HG02884 (cell line): ENCODE measurements around the gene ANGEL2.

Experiments
- ATAC-seq: cut with Tn5 transposase; IDR thresholded peaks from one replicate; pipeline ENCODE4 v1.9.1; 2021; ENCODE audit warnings: mild to moderate bottlenecking, moderate library complexity; ENCODE audit not compliant: unreplicated experiment

ANGEL2 gene

DNA sequence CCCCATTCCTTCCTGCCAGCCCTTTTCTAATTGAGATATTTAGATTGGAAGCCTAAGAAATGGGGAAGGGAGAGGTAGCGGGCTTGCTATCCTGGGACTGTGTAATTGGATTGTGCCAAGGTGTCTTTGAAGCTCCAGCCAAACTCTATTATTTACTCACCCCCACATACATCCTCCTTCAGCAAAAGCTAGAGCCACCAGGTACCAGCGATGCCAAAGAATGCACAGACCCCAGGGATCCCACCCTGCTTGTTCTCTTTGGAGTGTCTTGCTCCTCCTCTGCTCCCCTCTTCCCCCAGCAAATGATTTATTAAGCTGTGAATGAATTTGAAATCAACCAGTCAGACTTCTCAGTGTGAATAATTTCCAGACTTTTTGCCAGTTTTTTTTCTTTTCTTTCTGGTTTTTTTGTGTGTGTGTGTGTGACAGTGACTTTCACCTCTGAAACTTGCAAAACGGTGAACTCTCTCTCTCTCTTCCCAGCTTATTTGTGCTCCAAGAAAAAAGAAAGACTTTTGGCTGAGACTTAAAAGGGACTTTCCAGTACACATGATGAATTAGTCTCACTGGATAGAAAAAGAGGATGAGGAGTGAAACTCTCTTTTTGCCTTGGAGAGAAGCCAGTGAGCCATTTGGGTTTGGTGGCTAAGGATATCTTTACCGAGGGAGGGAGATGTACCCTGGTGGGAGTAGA, 63.6 kb downstream of the ANGEL2 start:
- no peak for ATAC-seq

DNA sequence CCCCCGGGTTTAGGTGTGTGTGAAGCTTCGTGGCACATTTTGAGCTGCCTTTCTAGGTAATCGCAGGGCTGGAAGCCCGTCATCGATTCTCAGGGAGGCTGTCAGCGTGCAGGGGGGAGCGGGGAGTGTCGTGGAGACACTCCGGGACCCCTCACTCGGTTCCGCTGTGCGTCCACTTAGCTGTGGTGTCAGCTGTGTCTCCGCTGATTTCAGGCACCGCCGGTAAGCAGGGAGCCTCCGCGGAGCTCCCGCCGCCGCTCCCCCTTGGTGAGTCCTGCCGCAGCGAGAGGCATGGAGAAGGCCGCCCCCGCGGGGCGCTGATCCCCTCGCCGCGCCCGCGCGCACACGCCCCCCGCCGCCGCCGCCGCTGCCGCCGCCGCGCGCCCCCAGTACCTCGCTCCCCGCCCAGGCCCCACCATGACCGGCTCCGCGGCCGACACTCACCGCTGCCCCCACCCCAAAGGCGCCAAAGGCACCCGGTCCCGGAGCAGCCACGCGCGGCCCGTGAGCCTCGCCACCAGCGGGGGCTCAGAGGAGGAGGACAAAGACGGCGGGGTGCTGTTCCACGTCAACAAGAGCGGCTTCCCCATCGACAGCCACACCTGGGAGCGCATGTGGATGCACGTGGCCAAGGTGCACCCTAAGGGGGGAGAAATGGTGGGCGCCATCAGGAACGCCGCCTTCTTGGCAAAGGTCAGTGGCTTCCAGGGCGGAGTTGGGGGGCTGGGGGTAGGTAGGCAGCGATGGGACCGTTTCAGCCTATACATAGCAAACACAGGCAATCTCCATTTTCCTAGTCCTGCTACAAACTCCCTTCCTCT, 64.3 kb downstream of the ANGEL2 start:
- no peak for ATAC-seq

DNA sequence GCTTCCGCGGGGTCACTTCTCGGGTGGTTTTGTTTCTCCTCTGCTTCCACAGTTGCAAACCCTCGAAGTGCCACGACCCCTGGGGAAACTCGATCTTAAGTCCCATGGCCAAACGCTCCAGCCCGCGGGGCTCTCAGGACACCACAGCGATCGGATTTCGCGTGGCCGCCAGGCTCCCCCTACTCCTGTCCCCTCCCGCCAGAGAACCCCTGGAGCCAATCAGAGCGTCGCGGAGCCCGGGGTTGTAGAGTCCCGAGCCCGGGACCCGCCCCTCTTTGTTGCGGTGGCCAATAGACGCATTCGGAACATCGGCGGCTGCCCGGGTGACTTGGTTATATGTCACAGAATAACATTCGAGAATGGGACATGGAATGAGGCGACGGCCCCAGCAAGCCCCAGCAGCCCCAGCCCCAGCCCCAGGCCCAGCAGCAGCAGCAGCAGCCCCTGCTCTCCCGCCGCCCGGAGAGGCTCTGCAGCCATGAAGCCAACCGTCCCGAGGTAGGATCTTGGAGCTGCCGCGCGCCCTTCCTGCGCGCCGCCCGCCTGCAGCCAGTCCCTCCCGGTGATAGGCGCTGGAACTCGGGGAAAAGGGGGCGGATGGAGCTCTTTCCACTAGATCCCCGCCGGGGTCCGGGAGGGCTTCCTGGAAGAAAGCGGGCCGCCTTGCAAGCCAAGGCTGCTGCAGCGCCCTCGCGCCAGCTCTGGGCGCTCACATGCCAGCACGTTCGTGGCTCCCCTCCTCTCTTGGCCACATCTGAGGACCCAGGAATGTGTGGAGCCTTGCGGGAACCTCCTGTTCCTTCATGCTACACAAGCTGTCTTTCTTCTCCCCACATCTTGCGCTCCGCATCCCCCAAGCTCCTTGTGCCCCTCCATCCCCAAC, 65.2 kb downstream of the ANGEL2 start, which contains the start of gene VASH2:
Gene VASH2, plus strand, starts transcription at position 299 of the 883 bp plus-strand sequence. CDS start 1,002 bp downstream, outside the sequence.
- ATAC-seq, result peak; percentile 92

- no peak for ATAC-seq
Measured at GRCh38 chr1:212949771-212950170, 65.9 kb downstream of the ANGEL2 start.

GRCh38 chr1:212946872-212947271, 68.8 kb downstream of the ANGEL2 start:
- ATAC-seq, result no peak

DNA sequence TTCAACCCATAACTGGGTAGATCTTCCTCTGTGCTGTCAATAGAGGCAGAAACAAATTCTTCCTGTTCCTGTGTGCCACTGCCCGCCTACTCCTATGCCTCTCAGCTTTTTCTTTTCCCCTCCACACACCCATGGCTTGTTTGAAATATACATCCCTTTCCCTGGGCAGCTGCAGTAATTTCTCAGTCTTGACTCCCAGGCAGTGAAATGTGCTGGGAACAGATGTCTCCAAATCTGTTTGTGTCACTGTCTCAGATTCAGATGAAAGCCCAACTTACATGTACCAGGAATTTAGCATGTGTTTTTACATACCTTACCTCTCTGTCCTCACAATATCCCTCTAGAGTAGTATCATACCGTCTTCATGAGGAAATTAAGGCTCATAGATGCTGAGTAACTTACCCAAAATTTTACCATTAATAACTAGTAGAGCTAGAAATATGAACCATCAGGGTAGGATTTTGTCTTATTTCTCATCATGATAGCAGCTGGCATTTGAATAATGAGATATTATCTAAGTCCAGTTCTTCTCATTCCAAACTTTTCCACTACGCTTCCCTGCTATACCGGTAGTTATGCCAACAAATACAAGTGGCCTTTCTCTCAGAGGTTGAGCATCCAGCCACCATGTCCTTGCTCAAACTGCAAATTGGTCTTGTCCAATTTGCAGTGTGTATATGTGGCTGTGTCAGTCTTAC, 70.1 kb downstream of the ANGEL2 start:
- no peak for ATAC-seq

GRCh38 chr1:212945056-212945455, 70.6 kb downstream of the ANGEL2 start:
- no peak for ATAC-seq

- peak; percentile 56 for ATAC-seq
Measured at GRCh38 chr1:212944229-212944901, 71.3 kb downstream of the ANGEL2 start.

DNA sequence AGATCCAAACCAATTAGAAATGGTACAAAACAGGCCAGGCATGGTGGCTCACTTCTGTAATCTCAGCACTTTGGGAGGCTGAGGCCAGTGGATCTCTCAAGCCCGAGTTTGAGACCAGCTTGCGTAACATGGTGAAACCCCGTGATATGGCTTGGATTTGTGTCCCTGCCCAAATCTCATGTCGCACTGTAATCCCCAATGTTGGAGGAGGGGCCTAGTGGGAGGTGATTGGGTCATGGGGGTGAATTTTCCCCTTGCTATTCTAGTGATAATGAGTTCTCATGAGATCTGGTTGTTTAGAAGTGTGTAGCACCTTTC, 72.3 kb downstream of the ANGEL2 start:
- no peak for ATAC-seq

- no peak for ATAC-seq
Measured at GRCh38 chr1:212942679-212943392, 72.8 kb downstream of the ANGEL2 start.
